B cell (primary cell): Measurements from ENCODE around the gene CDC42BPG.

ENCODE experiments used
- CTCF ChIP-seq: fragments of 200-600 bp; IDR thresholded peaks from one replicate; pipeline ENCODE4 v1.8.0; 2022; ENCODE audit warnings: antibody characterized with exemption, mild to moderate bottlenecking
- EZH2 ChIP-seq: IDR thresholded peaks from 2 replicates; pipeline ENCODE4 v1.6.1; 2012; ENCODE audit warnings: borderline replicate concordance, low read depth, mild to moderate bottlenecking, moderate library complexity, low read length; ENCODE audit not compliant: insufficient read depth, poor library complexity, severe bottlenecking

DNA sequence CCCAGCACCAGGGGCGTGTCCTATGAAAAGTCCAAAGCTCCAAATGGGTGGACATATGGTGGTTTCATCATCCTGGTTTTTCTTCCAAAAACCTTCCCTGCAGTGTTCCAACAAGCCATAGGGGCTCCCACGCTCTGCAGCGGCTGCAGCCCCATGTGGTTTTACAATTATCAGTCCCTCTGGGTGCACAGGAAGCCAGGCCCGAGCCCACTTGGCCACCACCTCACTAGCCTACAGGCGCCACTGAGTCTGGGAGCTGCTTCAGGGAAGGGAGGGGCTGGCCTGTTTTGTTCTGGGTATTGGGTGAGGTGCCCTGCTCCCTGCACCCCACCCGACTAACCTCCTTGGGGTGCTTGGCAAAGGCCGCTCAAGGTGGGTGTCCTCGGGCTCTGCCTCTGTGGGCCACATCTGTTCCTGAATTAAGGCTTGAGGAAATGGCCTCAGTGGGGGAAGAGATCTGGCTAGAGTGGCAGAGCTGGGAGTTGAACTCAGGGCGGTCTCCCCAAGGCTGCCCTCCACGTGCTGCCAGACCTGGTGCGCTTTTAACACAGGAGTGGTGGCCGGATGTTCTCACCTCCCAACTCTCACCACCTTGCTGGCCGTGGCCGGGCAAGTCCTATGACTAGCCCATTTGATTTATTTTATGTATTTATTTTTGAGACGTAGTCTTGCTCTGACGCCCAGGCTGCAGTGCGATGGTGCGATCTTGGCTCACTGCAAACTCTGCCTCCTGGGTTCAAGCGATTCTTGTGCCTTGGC lies 5.3 kb upstream of the CDC42BPG start:
- TF ChIP-seq CTCF (no peak), EZH2 (no peak)
